ENCODE measurements around the gene OSGEP. TPM values are rescaled to one million over a fixed set of nuclear protein-coding genes. Genes with fewer than 3 reads are reported as not detected.

The OSGEP gene
- total and polyA plus RNA-seq, 2 of the 13 experiments (the other 11 are each of a cell fraction or from before 2014, with no cell fraction given): 39.7 to 41.1 TPM

DNA sequence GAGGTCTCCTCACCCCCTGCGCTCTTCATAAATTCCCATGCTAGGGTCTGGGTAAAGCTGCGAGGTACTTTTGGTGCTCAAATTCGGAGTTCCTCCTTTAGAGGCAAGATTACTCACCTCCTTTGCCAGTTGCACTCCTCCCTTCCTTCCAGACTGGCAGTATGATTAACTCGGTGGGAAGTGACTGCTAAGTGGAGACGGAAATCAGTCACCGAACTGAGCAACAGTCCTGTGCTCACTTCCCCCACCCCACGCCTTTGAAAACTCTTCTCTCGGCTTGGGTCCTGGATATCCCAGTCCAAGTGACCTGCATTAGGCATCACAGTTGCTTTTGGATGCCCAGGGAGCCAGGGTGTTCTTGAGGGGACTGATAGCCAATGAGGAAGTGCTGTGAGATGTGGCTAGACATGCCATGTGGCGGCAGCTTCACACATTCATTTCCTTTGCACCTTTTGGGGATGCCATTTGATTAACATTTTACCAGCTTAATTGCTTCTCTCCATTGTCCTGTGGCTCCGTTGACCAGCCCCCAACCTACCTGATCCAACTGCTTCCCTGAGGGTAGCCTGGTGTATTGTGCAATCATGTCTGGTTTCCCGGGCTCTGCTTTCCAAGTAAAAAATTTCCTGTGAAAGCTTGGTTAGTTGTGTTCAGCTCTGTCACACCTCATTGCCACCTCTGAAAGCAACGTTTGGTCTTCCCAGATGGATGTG, 15.4 kb upstream of the OSGEP start (continued):
- TF ChIP-seq, protein P1, sequence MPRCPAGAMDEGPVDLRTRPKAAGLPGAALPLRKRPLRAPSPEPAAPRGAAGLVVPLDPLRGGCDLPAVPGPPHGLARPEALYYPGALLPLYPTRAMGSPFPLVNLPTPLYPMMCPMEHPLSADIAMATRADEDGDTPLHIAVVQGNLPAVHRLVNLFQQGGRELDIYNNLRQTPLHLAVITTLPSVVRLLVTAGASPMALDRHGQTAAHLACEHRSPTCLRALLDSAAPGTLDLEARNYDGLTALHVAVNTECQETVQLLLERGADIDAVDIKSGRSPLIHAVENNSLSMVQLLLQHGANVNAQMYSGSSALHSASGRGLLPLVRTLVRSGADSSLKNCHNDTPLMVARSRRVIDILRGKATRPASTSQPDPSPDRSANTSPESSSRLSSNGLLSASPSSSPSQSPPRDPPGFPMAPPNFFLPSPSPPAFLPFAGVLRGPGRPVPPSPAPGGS (CRISPR knock-in tag; IDR thresholded peaks at IDR 0.05): no peak
- TF ChIP-seq, protein P2, sequence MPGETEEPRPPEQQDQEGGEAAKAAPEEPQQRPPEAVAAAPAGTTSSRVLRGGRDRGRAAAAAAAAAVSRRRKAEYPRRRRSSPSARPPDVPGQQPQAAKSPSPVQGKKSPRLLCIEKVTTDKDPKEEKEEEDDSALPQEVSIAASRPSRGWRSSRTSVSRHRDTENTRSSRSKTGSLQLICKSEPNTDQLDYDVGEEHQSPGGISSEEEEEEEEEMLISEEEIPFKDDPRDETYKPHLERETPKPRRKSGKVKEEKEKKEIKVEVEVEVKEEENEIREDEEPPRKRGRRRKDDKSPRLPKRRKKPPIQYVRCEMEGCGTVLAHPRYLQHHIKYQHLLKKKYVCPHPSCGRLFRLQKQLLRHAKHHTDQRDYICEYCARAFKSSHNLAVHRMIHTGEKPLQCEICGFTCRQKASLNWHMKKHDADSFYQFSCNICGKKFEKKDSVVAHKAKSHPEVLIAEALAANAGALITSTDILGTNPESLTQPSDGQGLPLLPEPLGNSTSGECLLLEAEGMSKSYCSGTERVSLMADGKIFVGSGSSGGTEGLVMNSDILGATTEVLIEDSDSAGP (CRISPR knock-in tag; IDR thresholded peaks at IDR 0.05; ENCODE audit: borderline replicate concordance): 0 out of 2 replicates have a peak, but pooled peaks have one; percentile 40
- TF ChIP-seq ZNF709 (CRISPR knock-in tag; IDR thresholded peaks at IDR 0.05) (peak; percentile 73; the same call in 1 of the 2 replicates), ZNF30 (CRISPR knock-in tag; IDR thresholded peaks at IDR 0.05) (0 out of 2 replicates have a peak, but pooled peaks have one; percentile 31), BRCA1 (CRISPR knock-in tag; IDR thresholded peaks at IDR 0.05) (0 out of 2 replicates have a peak, but pooled peaks have one; percentile 22), NR1H2 (CRISPR knock-in tag; IDR thresholded peaks at IDR 0.05; ENCODE audit: borderline replicate concordance, low read depth) (peak; percentile 31; the same call in 1 of the 2 replicates), TBP (CRISPR knock-in tag; IDR thresholded peaks at IDR 0.05) (no peak), FOXK1 (CRISPR knock-in tag; IDR thresholded peaks at IDR 0.05; ENCODE audit: borderline replicate concordance, low read depth) (0 out of 2 replicates have a peak, but pooled peaks have one; percentile 9), SOX13 (IDR thresholded peaks at IDR 0.05) (no peak), SOX13 (CRISPR knock-in tag; conservative IDR thresholded peaks at IDR 0.05 in 1 of 2, IDR thresholded peaks at IDR 0.05 in 1 of 2) (0 out of 4 replicates have a peak, but pooled peaks of 1 of the 2 experiments have one; percentile 27), SSRP1 (CRISPR knock-in tag; IDR thresholded peaks at IDR 0.05) (no peak; the same call in 1 of the 2 replicates), ZNF121 (CRISPR knock-in tag; IDR thresholded peaks at IDR 0.05) (no peak), NR2F2 (IDR thresholded peaks at IDR 0.05; ENCODE audit: borderline replicate concordance, low read depth) (no peak), TOE1 (CRISPR knock-in tag; IDR thresholded peaks at IDR 0.05) (no peak)
- TF ChIP-seq, protein P3, sequence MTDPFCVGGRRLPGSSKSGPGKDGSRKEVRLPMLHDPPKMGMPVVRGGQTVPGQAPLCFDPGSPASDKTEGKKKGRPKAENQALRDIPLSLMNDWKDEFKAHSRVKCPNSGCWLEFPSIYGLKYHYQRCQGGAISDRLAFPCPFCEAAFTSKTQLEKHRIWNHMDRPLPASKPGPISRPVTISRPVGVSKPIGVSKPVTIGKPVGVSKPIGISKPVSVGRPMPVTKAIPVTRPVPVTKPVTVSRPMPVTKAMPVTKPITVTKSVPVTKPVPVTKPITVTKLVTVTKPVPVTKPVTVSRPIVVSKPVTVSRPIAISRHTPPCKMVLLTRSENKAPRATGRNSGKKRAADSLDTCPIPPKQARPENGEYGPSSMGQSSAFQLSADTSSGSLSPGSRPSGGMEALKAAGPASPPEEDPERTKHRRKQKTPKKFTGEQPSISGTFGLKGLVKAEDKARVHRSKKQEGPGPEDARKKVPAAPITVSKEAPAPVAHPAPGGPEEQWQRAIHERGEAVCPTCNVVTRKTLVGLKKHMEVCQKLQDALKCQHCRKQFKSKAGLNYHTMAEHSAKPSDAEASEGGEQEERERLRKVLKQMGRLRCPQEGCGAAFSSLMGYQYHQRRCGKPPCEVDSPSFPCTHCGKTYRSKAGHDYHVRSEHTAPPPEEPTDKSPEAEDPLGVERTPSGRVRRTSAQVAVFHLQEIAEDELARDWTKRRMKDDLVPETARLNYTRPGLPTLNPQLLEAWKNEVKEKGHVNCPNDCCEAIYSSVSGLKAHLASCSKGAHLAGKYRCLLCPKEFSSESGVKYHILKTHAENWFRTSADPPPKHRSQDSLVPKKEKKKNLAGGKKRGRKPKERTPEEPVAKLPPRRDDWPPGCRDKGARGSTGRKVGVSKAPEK (CRISPR knock-in tag; IDR thresholded peaks at IDR 0.05; ENCODE audit: borderline replicate concordance): peak; percentile 52; the same call in 1 of the 2 replicates
- TF ChIP-seq, protein P4, sequence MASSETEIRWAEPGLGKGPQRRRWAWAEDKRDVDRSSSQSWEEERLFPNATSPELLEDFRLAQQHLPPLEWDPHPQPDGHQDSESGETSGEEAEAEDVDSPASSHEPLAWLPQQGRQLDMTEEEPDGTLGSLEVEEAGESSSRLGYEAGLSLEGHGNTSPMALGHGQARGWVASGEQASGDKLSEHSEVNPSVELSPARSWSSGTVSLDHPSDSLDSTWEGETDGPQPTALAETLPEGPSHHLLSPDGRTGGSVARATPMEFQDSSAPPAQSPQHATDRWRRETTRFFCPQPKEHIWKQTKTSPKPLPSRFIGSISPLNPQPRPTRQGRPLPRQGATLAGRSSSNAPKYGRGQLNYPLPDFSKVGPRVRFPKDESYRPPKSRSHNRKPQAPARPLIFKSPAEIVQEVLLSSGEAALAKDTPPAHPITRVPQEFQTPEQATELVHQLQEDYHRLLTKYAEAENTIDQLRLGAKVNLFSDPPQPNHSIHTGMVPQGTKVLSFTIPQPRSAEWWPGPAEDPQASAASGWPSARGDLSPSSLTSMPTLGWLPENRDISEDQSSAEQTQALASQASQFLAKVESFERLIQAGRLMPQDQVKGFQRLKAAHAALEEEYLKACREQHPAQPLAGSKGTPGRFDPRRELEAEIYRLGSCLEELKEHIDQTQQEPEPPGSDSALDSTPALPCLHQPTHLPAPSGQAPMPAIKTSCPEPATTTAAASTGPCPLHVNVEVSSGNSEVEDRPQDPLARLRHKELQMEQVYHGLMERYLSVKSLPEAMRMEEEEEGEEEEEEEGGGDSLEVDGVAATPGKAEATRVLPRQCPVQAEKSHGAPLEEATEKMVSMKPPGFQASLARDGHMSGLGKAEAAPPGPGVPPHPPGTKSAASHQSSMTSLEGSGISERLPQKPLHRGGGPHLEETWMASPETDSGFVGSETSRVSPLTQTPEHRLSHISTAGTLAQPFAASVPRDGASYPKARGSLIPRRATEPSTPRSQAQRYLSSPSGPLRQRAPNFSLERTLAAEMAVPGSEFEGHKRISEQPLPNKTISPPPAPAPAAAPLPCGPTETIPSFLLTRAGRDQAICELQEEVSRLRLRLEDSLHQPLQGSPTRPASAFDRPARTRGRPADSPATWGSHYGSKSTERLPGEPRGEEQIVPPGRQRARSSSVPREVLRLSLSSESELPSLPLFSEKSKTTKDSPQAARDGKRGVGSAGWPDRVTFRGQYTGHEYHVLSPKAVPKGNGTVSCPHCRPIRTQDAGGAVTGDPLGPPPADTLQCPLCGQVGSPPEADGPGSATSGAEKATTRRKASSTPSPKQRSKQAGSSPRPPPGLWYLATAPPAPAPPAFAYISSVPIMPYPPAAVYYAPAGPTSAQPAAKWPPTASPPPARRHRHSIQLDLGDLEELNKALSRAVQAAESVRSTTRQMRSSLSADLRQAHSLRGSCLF (CRISPR knock-in tag; IDR thresholded peaks at IDR 0.05; ENCODE audit: borderline replicate concordance): no peak
